SU-DHL-6 (cell line): Measurements from ENCODE around the gene PRXL2C.
"Not testable (repeated sequence)": the region's sequence is repeated elsewhere in the genome, so short reads cannot be mapped to it uniquely, and the experiment has no call there.

ENCODE experiments used
- H2AFZ ChIP-seq: fragments of 200-600 bp; sonication (generic); 2 replicates; pipeline ENCODE4 v1.6.1; 2014; ENCODE audit warnings: low read depth, mild to moderate bottlenecking, moderate library complexity, mixed read lengths, antibody characterized with exemption, low read length; ENCODE audit not compliant: severe bottlenecking
- H3F3A ChIP-seq: fragments of 200-600 bp; shearing (Covaris generic); 2 replicates; pipeline ENCODE4 v1.6.0; 2016; ENCODE audit warnings: antibody characterized with exemption, mild to moderate bottlenecking; ENCODE audit not compliant: insufficient read depth
- H3K27ac ChIP-seq: fragments of 200-600 bp; sonication (generic); 2 replicates; pipeline ENCODE4 v1.5.1; 2016; ENCODE audit warnings: low read depth, mild to moderate bottlenecking, low read length, moderate library complexity, mixed read lengths
- H3K27me3 ChIP-seq: fragments of 200-600 bp; sonication (generic), shearing (Covaris generic); 2 replicates; pipeline ENCODE4 v1.6.0; 2014; ENCODE audit warnings: mild to moderate bottlenecking, low read length
- H3K36me3 ChIP-seq: fragments of 200-600 bp; sonication (generic); 2 replicates; pipeline ENCODE4 v1.6.1; 2014; ENCODE audit warnings: mild to moderate bottlenecking, low read length, mixed read lengths
- H3K4me2 ChIP-seq: fragments of 300-600, 200-600 bp; shearing (Covaris generic), sonication (generic); 2 replicates; pipeline ENCODE4 v1.6.0; 2014; ENCODE audit warnings: low read length, low read depth, mild to moderate bottlenecking; ENCODE audit not compliant: poor library complexity, severe bottlenecking
- H3K4me3 ChIP-seq: fragments of 200-600 bp; sonication (generic); 2 replicates; pipeline ENCODE4 v1.5.1; 2014; ENCODE audit warnings: antibody characterized with exemption, low read length, mild to moderate bottlenecking, mixed read lengths; ENCODE audit not compliant: insufficient read depth, poor library complexity, severe bottlenecking
- H3K79me2 ChIP-seq: fragments of 200-600 bp; sonication (generic); 2 replicates; pipeline ENCODE4 v1.6.1; 2014; ENCODE audit warnings: mild to moderate bottlenecking, low read length, moderate library complexity; ENCODE audit not compliant: insufficient read depth
- H3K9ac ChIP-seq: fragments of 200-600 bp; sonication (generic); 2 replicates; pipeline ENCODE4 v1.7.0; 2014; ENCODE audit warnings: mild to moderate bottlenecking, low read length
- H3K9me2 ChIP-seq: fragments of 200-600 bp; sonication (generic); replicated peaks from 2 replicates; pipeline ENCODE4 v1.6.1; 2014; ENCODE audit warnings: low read length; ENCODE audit not compliant: insufficient read depth
- H3K9me3 ChIP-seq: fragments of 200-600 bp; sonication (generic); 2 replicates; pipeline ENCODE4 v1.6.1; 2014; ENCODE audit warnings: low read length, mixed read lengths; ENCODE audit not compliant: insufficient read depth
- H4K20me1 ChIP-seq: fragments of 200-600 bp; sonication (generic); 2 replicates; pipeline ENCODE4 v1.6.1; 2014; ENCODE audit warnings: low read depth, mild to moderate bottlenecking, antibody characterized with exemption, low read length, moderate library complexity, mixed read lengths
- CTCF ChIP-seq: fragments of 200-600 bp; sonication (generic); IDR thresholded peaks from one replicate; pipeline ENCODE4 v1.5.1; 2017; ENCODE audit warnings: antibody characterized with exemption, mild to moderate bottlenecking, low read length, moderate library complexity; ENCODE audit not compliant: insufficient read depth, poor library complexity, severe bottlenecking
- EZH2phosphoT487 ChIP-seq: fragments of 200-600 bp; sonication (generic), shearing (Covaris generic); conservative IDR thresholded peaks from 2 replicates; pipeline ENCODE4 v1.6.1; 2018; ENCODE audit warnings: mild to moderate bottlenecking, antibody characterized with exemption, low read length, moderate library complexity, mixed read lengths

The PRXL2C gene

GRCh38 chr9:96655198-96655851 lies at the start of gene PRXL2C:
Gene PRXL2C, minus strand, starts transcription at chr9:96655317. Its CDS starts 36 bp downstream, at chr9:96655281.
- no peaks in the 10 kb centered on the region for H3K9me2 ChIP-seq
- H3K4me3 ChIP-seq, result peak within 1 kb of the TSS; percentile 56
- no peaks in the 10 kb centered on the region for H4K20me1 ChIP-seq
- no peaks in the 10 kb centered on the region for H3K27me3 ChIP-seq
- no peaks in the 10 kb centered on the region for H3K79me2 ChIP-seq
- TF ChIP-seq CTCF (no peak), EZH2phosphoT487 (no peak)
- no peaks in the 10 kb centered on the region for H3F3A ChIP-seq
- no peak within 1 kb of the TSS for H3K27ac ChIP-seq
- H3K36me3 ChIP-seq, result no peaks in the 10 kb centered on the region
- peak within 1 kb of the TSS; percentile 93 for H2AFZ ChIP-seq
- no peaks in the 10 kb centered on the region for H3K9me3 ChIP-seq
- H3K9ac ChIP-seq, result peak within 1 kb of the TSS; percentile 58
- peak within 1 kb of the TSS; percentile 63 for H3K4me2 ChIP-seq

- H3K27ac ChIP-seq, H3K4me3 ChIP-seq, H4K20me1 ChIP-seq, H3K79me2 ChIP-seq, H3K9ac ChIP-seq, H2AFZ ChIP-seq, H3F3A ChIP-seq, H3K27me3 ChIP-seq, H3K9me2 ChIP-seq, H3K4me2 ChIP-seq, H3K36me3 ChIP-seq, H3K9me3 ChIP-seq: not testable (repeated sequence)
Measured at GRCh38 chr9:96700721-96701375, 45.7 kb upstream of the PRXL2C start.

GRCh38 chr9:96691326-96691725 lies 36.2 kb upstream of the PRXL2C start:
- Histone ChIP-seq H3K9me2 (no peaks in the 10 kb centered on the region), H3K36me3 (no peaks in the 10 kb centered on the region), H3K27me3 (no peaks in the 10 kb centered on the region), H4K20me1 (no peaks in the 10 kb centered on the region), H3K79me2 (no peaks in the 10 kb centered on the region), H3K27ac (no peak overlapping the region), H3K4me2 (no peak overlapping the region), H3K9me3 (no peaks in the 10 kb centered on the region), H3K9ac (no peak overlapping the region), H2AFZ (no peak overlapping the region), H3F3A (no peaks in the 10 kb centered on the region), H3K4me3 (no peak overlapping the region)
- no peak for TF ChIP-seq CTCF
- no peak for TF ChIP-seq EZH2phosphoT487
